H7 (cell line): Measurements from ENCODE around the gene LRPPRC. TPM values are rescaled to one million over a fixed set of nuclear protein-coding genes. Genes with fewer than 3 reads are reported as not detected.
A peak's percentile ranks its signal among the peaks of the same experiment; 100 is the strongest.

ENCODE experiments used
- DNase-seq: peaks from one replicate; pipeline ENCODE4 v3.0.0; 2012
- H3K27me3 ChIP-seq: 2 replicates; pipeline ENCODE4 v1.6.0; 2011; ENCODE audit warnings: mild to moderate bottlenecking, low read length; ENCODE audit not compliant: control insufficient read depth, insufficient read depth
- H3K36me3 ChIP-seq: replicated peaks from 2 replicates; pipeline ENCODE4 v1.5.1; 2011; ENCODE audit warnings: low read length; ENCODE audit not compliant: control insufficient read depth, insufficient read depth
- H3K4me3 ChIP-seq: 2 replicates; pipeline ENCODE4 v1.5.1; 2011; ENCODE audit warnings: low read depth, mild to moderate bottlenecking, control low read depth, low read length, moderate library complexity; ENCODE audit not compliant: insufficient read depth
- total RNA-seq: library from RNA; depleted of rRNA; stranded (reverse); fragments of >200 nt; shearing (Covaris generic); gene quantifications from 2 replicates; pipeline ENCODE4 v1.2.3, GENCODE V29; 2014

LRPPRC gene
- total RNA-seq, 1 experiment from 2014 or later: 92.9 TPM

DNA sequence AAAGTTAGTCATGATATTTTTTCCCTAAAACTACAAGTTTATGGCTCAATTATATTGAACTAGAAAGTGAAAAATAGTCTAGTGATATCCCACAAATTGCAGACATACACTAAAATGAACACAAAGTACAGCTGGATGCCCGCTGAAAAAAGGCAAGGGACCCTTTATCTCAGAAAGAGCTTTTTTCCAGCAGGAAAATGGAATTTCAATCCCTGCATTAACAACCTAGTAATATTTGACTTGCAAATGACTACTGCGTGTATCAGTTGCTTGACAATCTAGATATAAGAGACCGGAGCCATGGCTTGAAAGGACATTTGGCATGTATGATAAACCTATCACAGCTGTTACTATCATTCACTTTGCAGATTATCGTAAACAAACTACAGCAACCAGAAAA, 49.1 kb downstream of the LRPPRC start:
- no peak for DNase-seq
- H3K36me3 ChIP-seq: peaks cover 16% of the 10 kb centered on the region
- no peak overlapping the region for H3K4me3 ChIP-seq
- no peaks in the 10 kb centered on the region for H3K27me3 ChIP-seq

DNA sequence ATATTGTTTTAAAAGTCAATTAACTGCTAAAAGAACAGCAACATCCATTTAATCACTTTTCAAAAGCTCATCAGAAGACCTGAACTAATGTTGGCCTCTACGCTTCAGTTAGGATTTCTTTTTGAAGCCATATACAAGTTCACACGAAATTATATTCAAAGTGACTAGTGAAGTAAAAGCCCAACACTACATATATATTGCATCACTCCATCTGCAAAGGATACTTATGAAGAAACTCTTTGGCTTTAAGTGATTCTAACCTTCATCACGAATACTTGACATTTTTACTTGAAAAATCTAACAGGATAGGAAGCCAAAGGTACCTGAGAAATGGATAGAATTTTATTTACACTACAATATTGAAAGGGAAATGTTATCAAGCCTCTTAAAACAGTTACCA, 50.4 kb downstream of the LRPPRC start:
- DNase-seq: no peak
- no peaks in the 10 kb centered on the region for H3K27me3 ChIP-seq
- no peak overlapping the region for H3K4me3 ChIP-seq
- H3K36me3 ChIP-seq: peaks cover 16% of the 10 kb centered on the region

DNA sequence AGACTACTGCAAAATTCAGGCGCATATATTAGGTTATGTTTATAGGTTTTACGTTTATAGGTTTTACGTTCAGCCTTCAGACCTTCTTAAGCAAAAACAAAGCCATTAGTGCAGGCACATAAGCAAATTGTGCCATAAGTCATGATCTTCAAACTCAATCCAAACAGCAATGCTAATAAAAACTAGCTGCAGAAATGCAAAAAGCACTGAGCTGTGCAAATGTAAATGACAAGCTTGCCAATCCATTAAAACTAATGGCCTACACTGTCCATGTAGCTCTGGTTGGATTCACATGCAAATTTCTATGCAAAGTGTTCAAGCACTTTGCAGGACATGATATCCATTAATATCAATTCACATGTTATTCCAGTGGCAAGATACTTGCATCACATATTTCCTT, 50.9 kb downstream of the LRPPRC start:
- Histone ChIP-seq H3K27me3 (no peaks in the 10 kb centered on the region), H3K4me3 (no peak overlapping the region), H3K36me3 (peaks cover 16% of the 10 kb centered on the region)
- no peak for DNase-seq

DNA sequence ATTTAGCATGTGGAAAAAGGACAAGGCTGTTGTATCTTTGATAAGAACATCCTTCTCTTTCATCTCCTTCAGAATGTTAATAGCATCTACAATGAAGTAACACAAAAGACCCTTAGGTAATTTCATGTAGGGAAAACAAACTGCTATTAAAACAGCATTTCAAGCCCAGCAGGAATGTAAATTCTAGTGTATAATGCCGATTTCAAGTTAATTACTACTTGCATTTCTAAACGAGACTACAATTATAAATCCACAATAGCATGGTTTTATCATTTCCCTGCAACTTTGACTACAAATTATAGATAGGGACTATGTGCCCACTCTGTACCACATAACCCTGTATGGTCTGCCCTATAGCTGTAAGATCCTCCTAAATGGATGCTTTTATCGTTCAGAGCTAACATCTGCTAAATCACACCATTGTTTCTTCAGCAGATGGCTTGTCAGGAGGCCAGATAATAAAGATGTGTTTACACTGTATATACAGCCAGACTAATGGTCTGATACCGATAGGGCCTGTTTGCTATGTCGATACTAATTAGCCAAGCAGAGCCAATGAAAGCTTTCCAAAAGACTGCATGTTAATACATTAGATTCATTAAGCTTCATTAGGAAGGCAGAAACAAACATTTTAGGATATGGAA, 51.9 kb downstream of the LRPPRC start:
- Histone ChIP-seq H3K27me3 (no peaks in the 10 kb centered on the region), H3K4me3 (no peak overlapping the region), H3K36me3 (peaks cover 16% of the 10 kb centered on the region)
- DNase-seq: no peak

DNA sequence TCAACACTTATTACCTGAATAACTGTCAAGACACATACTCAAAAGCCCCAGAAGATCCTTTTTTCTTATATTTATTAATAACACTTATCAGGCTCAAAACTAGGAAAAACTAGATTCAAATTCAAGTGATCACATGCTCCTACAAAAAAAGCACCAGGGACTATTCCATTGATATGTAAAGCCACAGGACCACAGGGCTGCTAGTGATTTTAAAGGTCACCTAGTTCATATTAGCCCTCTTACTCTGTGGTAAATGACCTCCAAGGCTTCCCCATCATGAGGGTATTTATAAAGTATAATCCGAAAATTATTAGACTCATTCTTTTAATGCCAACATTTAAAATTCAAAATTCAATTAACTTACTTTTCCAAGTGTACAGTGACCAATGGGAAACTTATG, 52.5 kb downstream of the LRPPRC start:
- Histone ChIP-seq H3K27me3 (no peaks in the 10 kb centered on the region), H3K4me3 (no peak overlapping the region), H3K36me3 (peaks cover 13% of the 10 kb centered on the region)
- peak; percentile 9 for DNase-seq

DNA sequence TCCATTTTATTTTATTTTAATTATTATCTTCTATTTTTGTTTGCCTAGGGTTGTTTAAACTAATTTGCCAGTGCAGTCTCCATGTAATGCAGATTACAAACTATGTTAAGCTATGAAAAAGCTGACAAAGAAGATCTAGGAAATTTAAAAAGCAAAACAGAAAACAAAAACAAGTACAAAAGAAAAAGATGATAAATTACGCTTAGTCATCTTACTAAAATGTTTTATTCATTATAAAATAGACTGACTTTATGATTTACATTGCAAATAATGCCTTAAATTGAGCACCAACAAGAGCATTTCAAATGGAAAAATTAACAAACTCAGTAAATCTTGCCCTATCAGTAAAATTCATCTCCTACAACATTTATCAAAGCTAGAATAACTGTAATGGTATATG, 52.9 kb downstream of the LRPPRC start:
- DNase-seq: no peak
- Histone ChIP-seq H3K36me3 (peaks cover 10% of the 10 kb centered on the region), H3K4me3 (no peak overlapping the region), H3K27me3 (no peaks in the 10 kb centered on the region)

DNA sequence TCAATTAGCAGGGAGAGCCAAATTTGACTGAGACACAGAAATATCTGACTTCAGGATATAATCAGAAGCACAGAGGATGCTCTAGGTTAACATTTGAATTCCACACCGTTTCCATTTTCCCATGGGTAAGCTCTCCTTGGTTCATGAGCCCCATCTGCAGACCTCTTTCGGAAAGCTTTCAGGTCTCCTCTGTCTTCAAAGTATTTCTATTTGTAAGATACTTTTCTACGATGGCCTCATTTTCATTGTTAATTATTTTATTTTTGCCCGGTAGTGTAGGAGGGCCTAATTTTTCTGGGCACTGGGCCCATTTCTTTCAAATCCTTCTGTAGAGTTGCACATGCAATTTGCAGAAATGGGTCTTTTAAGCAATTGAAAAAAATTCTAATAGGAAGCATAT, 53.8 kb downstream of the LRPPRC start:
- H3K27me3 ChIP-seq: no peaks in the 10 kb centered on the region
- H3K4me3 ChIP-seq: no peak overlapping the region
- peaks cover 8% of the 10 kb centered on the region for H3K36me3 ChIP-seq
- no peak for DNase-seq

DNA sequence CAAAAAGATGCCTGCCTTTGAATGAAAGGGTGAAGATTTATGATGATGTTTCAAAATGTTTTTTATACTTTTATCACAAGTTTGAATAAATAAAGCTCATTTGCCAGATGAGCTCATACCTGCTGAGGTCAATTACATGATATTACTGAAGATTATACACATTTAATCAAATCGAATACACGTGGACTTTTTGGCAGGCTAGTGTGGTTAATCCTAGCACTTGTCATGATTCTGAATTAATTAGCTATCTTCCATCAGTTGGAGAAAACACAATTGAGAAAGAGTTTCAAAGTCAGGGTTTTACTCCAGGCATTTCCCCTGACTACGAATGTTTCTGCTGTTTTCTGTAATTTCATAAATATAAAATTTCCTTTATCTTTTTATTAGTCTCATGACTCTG, 54.4 kb downstream of the LRPPRC start:
- Histone ChIP-seq H3K4me3 (no peak overlapping the region), H3K27me3 (no peaks in the 10 kb centered on the region), H3K36me3 (peaks cover 5% of the 10 kb centered on the region)
- DNase-seq: no peak

DNA sequence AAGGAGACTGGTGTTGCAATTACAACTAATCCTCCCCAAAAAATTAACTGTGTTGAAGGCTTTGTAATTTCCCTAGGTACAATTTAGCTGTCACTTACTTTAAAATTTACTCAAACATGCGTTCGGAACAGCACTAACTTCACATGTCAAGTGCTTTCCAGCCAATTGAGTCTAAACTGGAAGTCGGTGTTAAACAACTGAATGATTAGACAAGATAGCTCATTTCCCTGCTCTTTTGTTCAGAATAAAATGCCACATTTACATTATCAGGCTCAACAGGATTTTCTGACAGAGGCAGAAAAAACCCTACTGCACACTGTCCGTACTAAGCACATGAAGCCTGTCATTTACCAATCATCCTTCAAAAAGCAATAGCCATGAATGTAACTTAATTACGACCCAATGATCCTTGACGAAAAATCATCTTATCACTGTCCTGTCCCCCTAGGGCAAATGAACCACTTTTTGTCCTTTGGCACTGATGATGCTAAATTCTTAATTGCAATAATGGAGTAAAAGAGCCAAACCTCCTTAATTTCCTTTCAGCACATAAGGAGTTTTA, 56.0 kb downstream of the LRPPRC start:
- H3K36me3 ChIP-seq: no peaks in the 10 kb centered on the region; the same call in 1 of the 2 replicates
- no peaks in the 10 kb centered on the region for H3K27me3 ChIP-seq
- no peak overlapping the region for H3K4me3 ChIP-seq
- no peak for DNase-seq

DNA sequence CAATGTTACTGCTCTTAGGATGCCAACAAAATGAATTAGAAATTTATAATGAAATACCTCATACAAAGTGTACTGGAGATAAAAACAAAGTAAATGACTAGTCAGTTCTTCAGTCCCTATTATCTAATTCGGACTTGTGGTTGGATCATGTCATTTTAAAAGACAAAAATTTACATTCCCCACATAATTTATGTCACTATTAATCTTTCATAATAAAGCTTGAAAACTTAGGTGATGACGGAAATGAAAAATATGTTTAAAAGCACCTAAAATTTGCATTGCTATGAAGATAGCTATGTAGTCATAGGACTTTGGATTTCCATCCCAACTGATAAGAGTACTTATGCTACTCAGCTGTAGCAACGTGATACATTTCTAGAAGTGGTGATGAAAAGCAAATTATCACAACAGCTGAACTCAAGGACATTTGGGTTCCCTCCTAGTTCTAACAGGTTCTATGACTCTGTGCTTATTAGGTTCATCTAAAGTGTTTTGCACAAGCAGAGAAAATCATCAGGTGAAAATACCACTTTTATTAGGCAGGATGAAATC, 58.4 kb downstream of the LRPPRC start:
- H3K36me3 ChIP-seq: peaks cover 10% of the 10 kb centered on the region
- H3K4me3 ChIP-seq: no peak overlapping the region
- H3K27me3 ChIP-seq: no peaks in the 10 kb centered on the region
- no peak for DNase-seq

DNA sequence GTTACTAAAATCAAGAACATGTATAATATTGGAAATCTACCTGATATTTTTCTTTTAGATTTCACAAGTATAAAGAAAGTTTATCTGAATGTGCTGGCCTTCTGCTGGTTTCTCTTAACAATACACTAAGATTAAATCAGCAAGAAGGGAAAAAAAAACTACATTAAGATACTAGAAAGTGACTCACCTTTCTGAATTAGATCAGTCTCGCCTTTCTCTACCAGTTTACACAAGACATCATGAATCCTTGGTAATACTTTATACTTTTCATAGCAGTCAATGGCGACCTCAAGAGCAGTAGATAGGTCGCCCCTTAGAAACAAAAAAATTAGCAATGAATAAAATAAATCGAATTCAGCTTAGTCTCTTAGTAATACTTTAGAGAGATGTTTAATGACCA, 61.2 kb downstream of the LRPPRC start:
- peaks cover 12% of the 10 kb centered on the region for H3K36me3 ChIP-seq

DNA sequence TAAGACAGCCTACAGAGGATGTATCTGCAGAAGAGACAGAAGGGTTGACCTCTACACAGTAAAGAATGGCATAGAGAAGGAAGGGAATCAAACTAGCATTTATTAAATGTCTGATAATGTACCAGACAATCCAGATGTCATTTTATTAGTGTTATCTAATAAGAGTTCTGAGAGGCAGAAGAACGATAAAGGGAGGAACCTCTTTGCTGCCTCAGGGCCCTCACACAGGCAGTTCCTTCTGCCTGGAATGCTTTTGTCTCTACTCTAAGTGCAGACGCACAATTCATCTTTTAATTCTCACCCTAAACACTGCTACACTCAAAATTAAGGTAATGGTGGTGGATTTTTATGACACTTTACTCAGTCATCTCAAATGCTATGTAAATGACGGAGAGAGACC, 64.5 kb downstream of the LRPPRC start:
- peaks cover 12% of the 10 kb centered on the region for H3K36me3 ChIP-seq
- no peak for DNase-seq

More for the DNA sequence above, 61.2 kb downstream of the LRPPRC start:
- Histone ChIP-seq H3K4me3 (no peak overlapping the region), H3K27me3 (no peaks in the 10 kb centered on the region)
- DNase-seq: no peak

DNA sequence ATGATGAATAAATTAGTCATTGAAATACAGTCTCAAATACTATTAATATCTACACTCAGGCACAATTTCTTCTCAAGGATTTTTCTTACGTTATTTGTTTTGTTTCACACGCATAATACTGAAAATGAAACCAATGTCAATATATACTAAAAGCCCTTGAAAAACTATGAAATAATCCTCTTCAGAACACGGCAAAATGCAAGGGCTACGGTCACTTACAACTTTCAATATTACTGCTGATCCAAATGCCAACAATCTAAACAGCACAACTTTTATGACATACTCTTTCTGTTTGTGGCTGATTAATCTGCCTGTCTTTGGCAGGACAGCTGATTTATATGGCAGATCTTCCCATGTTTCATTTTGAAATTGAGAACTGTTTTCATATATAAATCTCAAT, 68.3 kb downstream of the LRPPRC start:
- Histone ChIP-seq H3K4me3 (no peak overlapping the region), H3K36me3 (peaks cover 14% of the 10 kb centered on the region), H3K27me3 (no peaks in the 10 kb centered on the region)
- DNase-seq: no peak

More for the DNA sequence above, 64.5 kb downstream of the LRPPRC start:
- Histone ChIP-seq H3K27me3 (no peaks in the 10 kb centered on the region), H3K4me3 (no peak overlapping the region)

DNA sequence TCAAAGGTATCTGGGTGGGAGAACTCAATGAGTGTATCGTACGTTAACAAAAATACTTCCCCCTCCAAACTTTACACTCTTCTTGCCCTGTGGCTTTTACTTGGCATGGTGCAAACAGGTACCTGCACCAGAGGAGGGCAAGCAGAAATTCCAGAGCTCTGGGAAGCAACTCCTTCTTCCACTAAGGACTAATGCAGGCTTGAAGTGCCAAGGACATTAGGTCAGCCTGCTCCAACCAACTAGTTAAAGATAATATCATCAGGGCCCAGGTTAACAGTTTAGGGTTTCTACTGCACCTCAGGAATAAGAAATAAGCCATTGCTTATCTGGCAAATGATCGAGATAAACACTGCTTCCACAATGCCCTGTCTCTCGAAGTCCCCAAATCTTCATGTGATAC, 70.4 kb downstream of the LRPPRC start:
- Histone ChIP-seq H3K4me3 (no peak overlapping the region), H3K36me3 (peaks cover 15% of the 10 kb centered on the region), H3K27me3 (no peaks in the 10 kb centered on the region)
- no peak for DNase-seq

DNA sequence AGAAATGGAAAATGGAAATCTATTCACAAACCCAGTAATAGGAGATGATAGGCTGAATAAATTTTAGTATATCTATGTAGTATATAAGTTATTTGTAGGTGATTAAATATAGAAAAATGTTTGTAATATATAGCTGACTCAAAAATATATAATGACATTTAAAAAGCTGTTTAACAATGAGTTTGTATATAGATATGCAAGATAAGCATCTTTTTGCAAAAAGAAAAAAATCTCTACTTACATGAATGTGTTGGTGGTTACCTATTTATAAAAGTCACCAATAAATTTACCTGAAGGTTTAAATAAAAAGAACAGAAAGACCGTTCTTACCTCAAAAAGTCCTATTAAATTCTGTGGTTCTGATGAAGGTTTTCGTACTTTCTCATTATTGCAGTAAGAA, 71.3 kb downstream of the LRPPRC start:
- Histone ChIP-seq H3K36me3 (peaks cover 14% of the 10 kb centered on the region), H3K4me3 (no peak overlapping the region), H3K27me3 (no peaks in the 10 kb centered on the region)
- no peak for DNase-seq
